ENCODE results near the gene PLCB4. TPM values are rescaled to one million over a fixed set of nuclear protein-coding genes. Genes with fewer than 3 reads are reported as not detected.

The PLCB4 gene
- total RNA-seq, 1 donor from 2014 or later: 10.5 TPM

DNA sequence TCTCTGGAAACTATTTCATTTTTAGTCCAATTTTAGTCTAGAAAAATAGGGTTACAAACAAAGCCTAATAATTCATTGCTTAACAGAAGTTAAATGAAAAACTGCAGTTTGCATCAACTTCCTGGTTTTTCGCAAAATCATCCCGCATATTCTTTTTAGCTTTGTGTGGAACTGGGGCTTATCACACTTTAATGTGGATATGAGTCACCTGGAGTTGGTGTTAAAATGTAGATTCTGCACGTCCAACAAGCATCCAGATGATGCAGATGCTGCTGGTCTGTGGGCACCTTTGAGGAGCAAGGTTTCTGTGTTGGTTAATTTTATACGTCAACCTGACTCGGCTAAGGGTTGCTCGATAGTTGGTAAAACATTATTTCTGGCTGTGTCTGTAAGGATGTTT is 126.1 kb downstream of the PLCB4 start:
- DNase-seq (ENCODE audit: low spot score): no peak
- no peak overlapping the region for H3K27ac Mint-ChIP-seq (ENCODE audit: unreplicated experiment)
- H3K4me1 Mint-ChIP-seq (ENCODE audit: unreplicated experiment): no peaks in the 10 kb centered on the region
- H3K4me3 Mint-ChIP-seq (ENCODE audit: unreplicated experiment): no peak overlapping the region
- no peaks in the 10 kb centered on the region for H3K27me3 Mint-ChIP-seq (ENCODE audit: unreplicated experiment)
- no peaks in the 10 kb centered on the region for H3K36me3 Mint-ChIP-seq (ENCODE audit: low read depth, unreplicated experiment)
- TF ChIP-seq, protein P1, sequence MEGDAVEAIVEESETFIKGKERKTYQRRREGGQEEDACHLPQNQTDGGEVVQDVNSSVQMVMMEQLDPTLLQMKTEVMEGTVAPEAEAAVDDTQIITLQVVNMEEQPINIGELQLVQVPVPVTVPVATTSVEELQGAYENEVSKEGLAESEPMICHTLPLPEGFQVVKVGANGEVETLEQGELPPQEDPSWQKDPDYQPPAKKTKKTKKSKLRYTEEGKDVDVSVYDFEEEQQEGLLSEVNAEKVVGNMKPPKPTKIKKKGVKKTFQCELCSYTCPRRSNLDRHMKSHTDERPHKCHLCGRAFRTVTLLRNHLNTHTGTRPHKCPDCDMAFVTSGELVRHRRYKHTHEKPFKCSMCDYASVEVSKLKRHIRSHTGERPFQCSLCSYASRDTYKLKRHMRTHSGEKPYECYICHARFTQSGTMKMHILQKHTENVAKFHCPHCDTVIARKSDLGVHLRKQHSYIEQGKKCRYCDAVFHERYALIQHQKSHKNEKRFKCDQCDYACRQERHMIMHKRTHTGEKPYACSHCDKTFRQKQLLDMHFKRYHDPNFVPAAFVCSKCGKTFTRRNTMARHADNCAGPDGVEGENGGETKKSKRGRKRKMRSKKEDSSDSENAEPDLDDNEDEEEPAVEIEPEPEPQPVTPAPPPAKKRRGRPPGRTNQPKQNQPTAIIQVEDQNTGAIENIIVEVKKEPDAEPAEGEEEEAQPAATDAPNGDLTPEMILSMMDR (IDR thresholded peaks at IDR 0.05; ENCODE audit: unreplicated experiment): no peak
- no peaks in the 10 kb centered on the region for H3K9me3 Mint-ChIP-seq (ENCODE audit: unreplicated experiment)

DNA sequence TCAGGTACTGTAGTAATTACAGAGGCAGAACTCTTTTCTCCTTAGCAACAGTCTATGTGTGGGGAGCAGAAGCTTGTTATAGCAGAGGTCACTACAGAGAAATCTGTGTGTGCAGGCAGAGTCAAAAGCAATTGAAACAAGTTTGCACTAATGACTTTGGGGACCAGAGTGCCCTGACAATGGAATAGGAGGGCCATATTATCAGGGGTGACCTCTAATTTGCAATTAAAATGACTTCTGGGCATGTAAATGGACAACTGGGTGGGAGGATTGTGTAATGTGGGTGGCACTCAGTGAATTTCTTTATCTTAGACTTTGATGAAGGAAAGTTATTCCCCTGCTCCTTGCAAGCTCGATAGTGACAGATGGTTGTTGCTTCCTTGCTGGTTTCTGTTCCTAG is 127.2 kb downstream of the PLCB4 start:
- Mint-ChIP-seq H3K27me3 (ENCODE audit: unreplicated experiment) (no peaks in the 10 kb centered on the region), H3K27ac (ENCODE audit: unreplicated experiment) (no peak overlapping the region)

DNA sequence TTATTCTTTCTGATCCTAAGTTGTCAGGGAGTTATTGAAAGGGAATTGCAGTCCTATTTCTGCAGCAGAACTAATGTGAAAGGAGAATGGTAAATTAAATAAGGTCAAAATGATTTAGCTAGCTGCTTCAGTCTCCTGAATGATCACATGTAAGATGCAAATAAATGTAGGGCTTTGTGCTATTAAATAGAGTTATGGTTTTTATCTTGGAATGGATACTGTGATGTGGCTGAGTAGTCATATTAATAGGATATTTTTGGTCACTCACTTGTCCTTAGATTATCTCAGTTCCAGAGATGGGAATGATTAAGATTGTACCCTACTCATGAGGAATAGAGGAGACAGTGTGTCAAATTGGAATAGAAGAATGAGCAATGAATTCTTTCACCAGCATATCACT is 129.6 kb downstream of the PLCB4 start:
- no peaks in the 10 kb centered on the region for H3K9me3 Mint-ChIP-seq (ENCODE audit: unreplicated experiment)
- H3K4me3 Mint-ChIP-seq (ENCODE audit: unreplicated experiment): no peak overlapping the region
- H3K36me3 Mint-ChIP-seq (ENCODE audit: low read depth, unreplicated experiment): no peaks in the 10 kb centered on the region
- H3K27ac Mint-ChIP-seq (ENCODE audit: unreplicated experiment): no peak overlapping the region
- TF ChIP-seq, protein P1 (IDR thresholded peaks at IDR 0.05; ENCODE audit: unreplicated experiment): no peak
- H3K4me1 Mint-ChIP-seq (ENCODE audit: unreplicated experiment): peaks cover 2% of the 10 kb centered on the region
- no peak for DNase-seq (ENCODE audit: low spot score)
- H3K27me3 Mint-ChIP-seq (ENCODE audit: unreplicated experiment): no peaks in the 10 kb centered on the region

More for the DNA sequence above, 127.2 kb downstream of the PLCB4 start:
- no peaks in the 10 kb centered on the region for H3K9me3 Mint-ChIP-seq (ENCODE audit: unreplicated experiment)
- TF ChIP-seq, protein P1 (IDR thresholded peaks at IDR 0.05; ENCODE audit: unreplicated experiment): no peak
- H3K4me1 Mint-ChIP-seq (ENCODE audit: unreplicated experiment): no peaks in the 10 kb centered on the region
- DNase-seq (ENCODE audit: low spot score): no peak
- no peak overlapping the region for H3K4me3 Mint-ChIP-seq (ENCODE audit: unreplicated experiment)
- H3K36me3 Mint-ChIP-seq (ENCODE audit: low read depth, unreplicated experiment): no peaks in the 10 kb centered on the region

DNA sequence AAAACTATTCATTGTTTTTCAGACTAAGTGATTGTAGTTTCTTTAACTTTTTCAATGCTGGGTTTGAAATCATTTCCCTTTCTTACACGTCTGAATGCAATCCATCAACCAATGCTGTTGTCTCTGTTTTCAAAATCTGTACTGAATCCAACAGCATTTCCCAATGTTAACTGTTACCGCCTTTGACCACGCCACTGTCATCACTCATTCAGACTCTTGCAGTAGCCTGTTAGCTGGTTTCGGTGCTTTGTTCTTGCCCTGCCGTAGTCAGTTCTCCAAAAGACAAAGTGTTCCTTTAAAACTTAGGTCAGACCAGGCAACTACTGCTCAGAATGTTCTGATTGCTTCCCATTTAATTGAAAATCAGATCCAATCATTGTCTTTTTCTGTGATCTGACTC is 131.3 kb downstream of the PLCB4 start:
- no peak for DNase-seq (ENCODE audit: low spot score)
- Mint-ChIP-seq H3K27me3 (ENCODE audit: unreplicated experiment) (no peaks in the 10 kb centered on the region), H3K27ac (ENCODE audit: unreplicated experiment) (no peak overlapping the region), H3K4me3 (ENCODE audit: unreplicated experiment) (no peak overlapping the region), H3K9me3 (ENCODE audit: unreplicated experiment) (no peaks in the 10 kb centered on the region), H3K36me3 (ENCODE audit: low read depth, unreplicated experiment) (no peaks in the 10 kb centered on the region), H3K4me1 (ENCODE audit: unreplicated experiment) (peaks cover 3% of the 10 kb centered on the region)
- TF ChIP-seq, protein P1 (IDR thresholded peaks at IDR 0.05; ENCODE audit: unreplicated experiment): no peak

DNA sequence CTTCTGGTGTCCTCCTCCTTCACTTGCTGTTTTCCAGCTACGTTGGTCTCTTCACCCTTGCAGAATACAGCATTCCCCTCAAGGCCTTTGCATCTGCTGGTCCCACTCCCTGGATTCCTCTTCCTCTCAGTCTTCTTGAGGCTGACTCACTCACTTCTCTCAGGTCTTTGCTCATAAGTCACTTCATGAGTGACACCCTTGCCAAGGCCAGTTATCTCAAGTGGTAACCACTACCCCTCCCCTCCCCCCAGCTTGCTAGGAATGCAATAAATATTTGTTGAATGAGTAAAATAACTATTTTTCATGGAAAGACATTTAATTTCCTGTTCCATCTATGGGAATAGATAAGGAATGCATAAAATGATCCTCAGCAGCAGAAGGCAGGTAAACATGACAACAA is 131.7 kb downstream of the PLCB4 start:
- no peak overlapping the region for H3K27ac Mint-ChIP-seq (ENCODE audit: unreplicated experiment)
- H3K36me3 Mint-ChIP-seq (ENCODE audit: low read depth, unreplicated experiment): no peaks in the 10 kb centered on the region
- TF ChIP-seq, protein P1 (IDR thresholded peaks at IDR 0.05; ENCODE audit: unreplicated experiment): no peak
- H3K4me1 Mint-ChIP-seq (ENCODE audit: unreplicated experiment): peaks cover 3% of the 10 kb centered on the region
- no peak overlapping the region for H3K4me3 Mint-ChIP-seq (ENCODE audit: unreplicated experiment)
- no peaks in the 10 kb centered on the region for H3K27me3 Mint-ChIP-seq (ENCODE audit: unreplicated experiment)
- H3K9me3 Mint-ChIP-seq (ENCODE audit: unreplicated experiment): no peaks in the 10 kb centered on the region
- DNase-seq (ENCODE audit: low spot score): no peak

All from endothelial cell (in vitro differentiated cells).